Kidney (tissue), 14 donors: ENCODE measurements around the gene BAMBI. TPM values are rescaled to one million over a fixed set of nuclear protein-coding genes. Genes with fewer than 3 reads are reported as not detected.

Source experiments
- DNase-seq, 5 donors: peaks; one replicate each; pipeline ENCODE4 v3.0.0-alpha.2; 2013 to 2020
- FAIRE-seq: peaks from 2 replicates; lab custom pipeline; 2012; peaks lifted over from hg19 to GRCh38; lab: Jason Lieb, UNC
- H3K27ac ChIP-seq, 2 donors: one replicate each; pipeline ENCODE4 v1.7.0; 2013; ENCODE audit warnings: low read depth in 2 of 2, low read length in 2 of 2, inconsistent platforms in 1 of 2
- H3K27me3 ChIP-seq: one replicate; pipeline ENCODE4 v1.7.1; 2013; ENCODE audit warnings: low read length, inconsistent platforms; ENCODE audit not compliant: control insufficient read depth, insufficient read depth
- H3K36me3 ChIP-seq, 3 donors: one replicate each; pipeline versions ENCODE4 v1.7.0 to v1.7.1; 2013; ENCODE audit warnings: low read length in 3 of 3, control low read depth in 1 of 3, inconsistent platforms in 1 of 3; ENCODE audit not compliant: insufficient read depth in 3 of 3, control insufficient read depth in 2 of 3
- H3K4me1 ChIP-seq, 3 donors: one replicate each; pipeline versions ENCODE4 v1.7.0 to v1.7.1; 2013; ENCODE audit warnings: low read length in 3 of 3, inconsistent platforms in 1 of 3, low read depth in 1 of 3; ENCODE audit not compliant: control insufficient read depth in 2 of 3, insufficient read depth in 2 of 3
- H3K4me3 ChIP-seq, 3 donors: one replicate each; pipeline versions ENCODE4 v1.7.0 to v1.8.1; 2013; ENCODE audit warnings: low read length in 3 of 3, control low read depth in 1 of 3, inconsistent platforms in 1 of 3
- H3K9ac ChIP-seq, 3 donors: one replicate each; pipeline versions ENCODE4 v1.7.0 to v1.7.1; 2013; ENCODE audit warnings: low read length in 3 of 3, control low read depth in 1 of 3, inconsistent platforms in 1 of 3
- H3K9me3 ChIP-seq, 3 donors: one replicate each; pipeline versions ENCODE4 v1.7.0 to v1.7.1; 2013; ENCODE audit warnings: low read length in 3 of 3, control low read depth in 1 of 3, inconsistent platforms in 1 of 3; ENCODE audit not compliant: control insufficient read depth in 2 of 3, insufficient read depth in 1 of 3
- intact Hi-C: fragments of 100-400 bp; cut with DNase I; formaldehyde crosslinking; loops from one replicate; pipeline ENCODE4 v1.11.1; 2022
- polyA plus RNA-seq: library from polyadenylated mRNA; stranded (reverse); fragments of 350-450 nt; fragmentation: Illumina TruSeq; extraction: RNeasy Lipid Tissue Mini Kit (QIAGEN cat#74804); gene quantifications from one replicate; pipeline ENCODE4 v1.2.3, GENCODE V29; 2014; ENCODE audit warnings: low read depth, low replicate concordance; ENCODE audit not compliant: insufficient read depth
- total RNA-seq: library from RNA; stranded (reverse); fragmentation: NEBNext Ultra II Directional; extraction: Animal tissue kit (Norgen Biotek cat#: 25700); gene quantifications from one replicate; pipeline ENCODE4 v1.2.1, GENCODE V29; 2021
- TF ChIP-seq, protein P1 (sequence below): IDR thresholded peaks from 3 replicates; pipeline ENCODE4 v1.5.1; 2012; ENCODE audit warnings: mild to moderate bottlenecking, moderate library complexity, borderline replicate concordance; ENCODE audit not compliant: insufficient read depth; ENCODE audit errors: extremely low read depth
- donor health status: control.
- donor health status: control.
- donor health status: control.
- donor health status: control.
- donor health status: control.
- donor health status: DM: yes; HTN: yes; CAD: no.
- donor health status: Normal renal cell carcinoma (clear cell type).

The BAMBI gene
- total and polyA plus RNA-seq, 2 donors from 2014 or later: 19.5 to 21.1 TPM

GRCh38 chr10:28680358-28680752 lies 3.0 kb downstream of the BAMBI start:
- peak overlapping the region; percentile 92 to 99 (median 98) for H3K4me3 ChIP-seq
- TF ChIP-seq, protein P1, sequence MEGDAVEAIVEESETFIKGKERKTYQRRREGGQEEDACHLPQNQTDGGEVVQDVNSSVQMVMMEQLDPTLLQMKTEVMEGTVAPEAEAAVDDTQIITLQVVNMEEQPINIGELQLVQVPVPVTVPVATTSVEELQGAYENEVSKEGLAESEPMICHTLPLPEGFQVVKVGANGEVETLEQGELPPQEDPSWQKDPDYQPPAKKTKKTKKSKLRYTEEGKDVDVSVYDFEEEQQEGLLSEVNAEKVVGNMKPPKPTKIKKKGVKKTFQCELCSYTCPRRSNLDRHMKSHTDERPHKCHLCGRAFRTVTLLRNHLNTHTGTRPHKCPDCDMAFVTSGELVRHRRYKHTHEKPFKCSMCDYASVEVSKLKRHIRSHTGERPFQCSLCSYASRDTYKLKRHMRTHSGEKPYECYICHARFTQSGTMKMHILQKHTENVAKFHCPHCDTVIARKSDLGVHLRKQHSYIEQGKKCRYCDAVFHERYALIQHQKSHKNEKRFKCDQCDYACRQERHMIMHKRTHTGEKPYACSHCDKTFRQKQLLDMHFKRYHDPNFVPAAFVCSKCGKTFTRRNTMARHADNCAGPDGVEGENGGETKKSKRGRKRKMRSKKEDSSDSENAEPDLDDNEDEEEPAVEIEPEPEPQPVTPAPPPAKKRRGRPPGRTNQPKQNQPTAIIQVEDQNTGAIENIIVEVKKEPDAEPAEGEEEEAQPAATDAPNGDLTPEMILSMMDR: no peak
- DNase-seq (no peak), FAIRE-seq (no peak)
- H3K27me3 ChIP-seq: no peaks in the 10 kb centered on the region
- peak overlapping the region in 1 of 2 donors; percentile 29 for H3K27ac ChIP-seq
- H3K36me3 ChIP-seq: peaks cover 0 to 6% (median 3%) of the 10 kb centered on the region in 3 donors
- H3K4me1 ChIP-seq: peaks cover 0 to 6% (median 6%) of the 10 kb centered on the region in 3 donors
- intact Hi-C loops: no loop called here
- H3K9ac ChIP-seq: peak overlapping the region in 2 of 3 donors; percentile 90 to 99
- no peaks in the 10 kb centered on the region for H3K9me3 ChIP-seq

DNA sequence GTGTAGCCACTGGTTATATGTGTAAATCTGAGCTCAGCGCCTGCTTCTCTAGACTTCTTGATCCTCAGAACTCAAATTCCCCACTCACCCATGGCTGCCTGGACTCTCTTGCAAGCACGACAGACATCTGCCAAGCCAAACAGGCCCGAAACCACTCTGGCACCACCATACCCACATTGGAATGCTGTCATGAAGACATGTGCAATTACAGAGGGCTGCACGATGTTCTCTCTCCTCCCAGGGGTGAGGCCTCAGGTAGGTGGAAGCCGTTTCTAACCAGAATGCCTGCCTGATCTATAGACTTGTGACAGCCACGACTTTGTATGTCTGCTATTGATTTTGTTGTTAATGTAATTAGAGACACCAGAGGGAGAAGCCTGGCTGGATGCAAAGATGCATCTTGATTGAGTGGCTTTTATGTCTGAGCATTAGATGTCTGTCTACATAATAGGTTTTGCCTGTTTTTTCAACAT lies 4.0 kb downstream of the BAMBI start:
- H3K27ac ChIP-seq: no peak overlapping the region
- FAIRE-seq (no peak), DNase-seq (peak in 2 of 5 donors; percentile 29 to 43)
- H3K9me3 ChIP-seq: no peaks in the 10 kb centered on the region
- H3K4me1 ChIP-seq: peaks cover 0 to 6% (median 6%) of the 10 kb centered on the region in 3 donors
- H3K36me3 ChIP-seq: peaks cover 0 to 6% (median 3%) of the 10 kb centered on the region in 3 donors
- TF ChIP-seq, protein P1: no peak
- intact Hi-C loops: no loop called here
- peak overlapping the region in 2 of 3 donors; percentile 25 to 92 for H3K4me3 ChIP-seq
- no peaks in the 10 kb centered on the region for H3K27me3 ChIP-seq
- H3K9ac ChIP-seq: no peak overlapping the region

DNA sequence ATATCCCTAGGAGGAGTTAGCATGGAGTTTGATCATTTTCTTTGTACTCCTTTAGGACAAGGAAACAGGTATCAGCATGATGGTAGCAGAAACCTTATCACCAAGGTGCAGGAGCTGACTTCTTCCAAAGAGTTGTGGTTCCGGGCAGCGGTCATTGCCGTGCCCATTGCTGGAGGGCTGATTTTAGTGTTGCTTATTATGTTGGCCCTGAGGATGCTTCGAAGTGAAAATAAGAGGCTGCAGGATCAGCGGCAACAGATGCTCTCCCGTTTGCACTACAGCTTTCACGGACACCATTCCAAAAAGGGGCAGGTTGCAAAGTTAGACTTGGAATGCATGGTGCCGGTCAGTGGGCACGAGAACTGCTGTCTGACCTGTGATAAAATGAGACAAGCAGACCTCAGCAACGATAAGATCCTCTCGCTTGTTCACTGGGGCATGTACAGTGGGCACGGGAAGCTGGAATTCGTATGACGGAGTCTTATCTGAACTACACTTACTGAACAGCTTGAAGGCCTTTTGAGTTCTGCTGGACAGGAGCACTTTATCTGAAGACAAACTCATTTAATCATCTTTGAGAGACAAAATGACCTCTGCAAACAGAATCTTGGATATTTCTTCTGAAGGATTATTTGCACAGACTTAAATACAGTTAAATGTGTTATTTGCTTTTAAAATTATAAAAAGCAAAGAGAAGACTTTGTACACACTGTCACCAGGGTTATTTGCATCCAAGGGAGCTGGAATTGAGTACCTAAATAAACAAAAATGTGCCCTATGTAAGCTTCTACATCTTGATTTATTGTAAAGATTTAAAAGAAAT lies 4.8 kb downstream of the BAMBI start:
- Histone ChIP-seq H3K36me3 (peaks cover 0 to 6% (median 3%) of the 10 kb centered on the region in 3 donors), H3K4me3 (no peak overlapping the region), H3K27ac (no peak overlapping the region), H3K9ac (no peak overlapping the region), H3K4me1 (peaks cover 3 to 6% (median 6%) of the 10 kb centered on the region in 3 donors), H3K27me3 (no peaks in the 10 kb centered on the region), H3K9me3 (no peaks in the 10 kb centered on the region)
- intact Hi-C loops: no loop called here
- TF ChIP-seq, protein P1: no peak
- DNase-seq (peak in 2 of 5 donors; percentile 39 to 49), FAIRE-seq (no peak)
